ENCODE results near the gene LDLRAP1. TPM values are rescaled to one million over a fixed set of nuclear protein-coding genes. Genes with fewer than 3 reads are reported as not detected.

LDLRAP1 gene
- total and polyA plus RNA-seq, 9 of the 15 experiments (the other 6 are each of a cell fraction or from before 2014, with no cell fraction given), result 0.56 to 29.6 (median 16.2) TPM

- TF ChIP-seq ZNF518B (CRISPR knock-in tag; IDR thresholded peaks at IDR 0.05), result no peak
- TF ChIP-seq TBL1XR1 (IDR thresholded peaks at IDR 0.05; ENCODE audit: low read length in 2 of 2), result no peak
- no peak for TF ChIP-seq TCF3 (CRISPR knock-in tag; IDR thresholded peaks at IDR 0.05)
Observed at GRCh38 chr1:25527226-25527846, 16.1 kb upstream of the LDLRAP1 start (continued).

GRCh38 chr1:25527946-25528595, 15.3 kb upstream of the LDLRAP1 start:
- DNase-seq (ENCODE audit: extremely low read depth in 1 of 4, low spot score in 3 of 4) (no peak), FAIRE-seq (no peak), ATAC-seq (no peak)
- H3K9me3 ChIP-seq (replicated peaks; ENCODE audit: control insufficient read depth, insufficient read depth, low read depth, low read length), result peaks cover 3% of the 10 kb centered on the region; the same call in 1 of the 2 replicates
- H3K9me1 ChIP-seq (ENCODE audit: control insufficient read depth, insufficient read depth, low read length), result no peaks in the 10 kb centered on the region
- WGBS (ENCODE audit: insufficient coverage, low coverage, missing lambda C conversion rate), result 28% methylated on average over 21 of the region's 21 CpGs
- no TSS peak for BruUV-seq (replicated peaks)
- H3K27me3 ChIP-seq (ENCODE audit: control insufficient read depth in 2 of 2, insufficient read depth in 2 of 2, low read length in 2 of 2), result peaks cover 9 to 44% of the 10 kb centered on the region in 2 experiments
- in situ Hi-C loops (cut with MboI) (no loop called here), intact Hi-C loops (cut with micrococcal nuclease) (no loop called here)
- H3K4me1 ChIP-seq (replicated peaks in 1 of 2; ENCODE audit: control insufficient read depth in 2 of 2, insufficient read depth in 2 of 2, low read length in 2 of 2), result peaks cover 0 to 23% of the 10 kb centered on the region in 2 experiments; a peak in 3 of 5 replicates
- H3K79me2 ChIP-seq (ENCODE audit: control insufficient read depth, insufficient read depth, low read length), result no peaks in the 10 kb centered on the region
- peak overlapping the region in 1 of 2 experiments; percentile 70; a peak in 2 of 4 replicates for H3K9ac ChIP-seq (ENCODE audit: insufficient read depth in 1 of 2, low read depth in 2 of 2, low read length in 2 of 2)
- no peak for TF ChIP-seq MED1 (CRISPR knock-in tag; IDR thresholded peaks at IDR 0.05; ENCODE audit: borderline replicate concordance)
- no peak for TF ChIP-seq TRIM28 (IDR thresholded peaks at IDR 0.05)
- TF ChIP-seq ARID3B (CRISPR knock-in tag; IDR thresholded peaks at IDR 0.05; ENCODE audit: borderline replicate concordance), result no peak
- no peak for TF ChIP-seq ZNF23 (CRISPR knock-in tag; IDR thresholded peaks at IDR 0.05)
- no peak for TF ChIP-seq ZNF282 (CRISPR knock-in tag; IDR thresholded peaks at IDR 0.05)
- no peak for TF ChIP-seq HDAC3 (IDR thresholded peaks at IDR 0.05; ENCODE audit: borderline replicate concordance, partially characterized antibody)
- TF ChIP-seq TCF3 (CRISPR knock-in tag; IDR thresholded peaks at IDR 0.05), result no peak
- TF ChIP-seq ZNF77 (CRISPR knock-in tag; IDR thresholded peaks at IDR 0.05), result no peak
- TF ChIP-seq TBL1XR1 (IDR thresholded peaks at IDR 0.05; ENCODE audit: low read length in 2 of 2), result no peak
- TF ChIP-seq SLC30A9 (CRISPR knock-in tag; IDR thresholded peaks at IDR 0.05), result no peak
- TF ChIP-seq TFAP4 (CRISPR knock-in tag; IDR thresholded peaks at IDR 0.05; ENCODE audit: borderline replicate concordance), result no peak
- H2AFZ ChIP-seq (ENCODE audit: low read depth, low read length), result no peak overlapping the region
- H4K20me1 ChIP-seq (replicated peaks; ENCODE audit: control insufficient read depth, insufficient read depth, low read length), result no peaks in the 10 kb centered on the region
- CTCF ChIA-PET (ENCODE audit: low intra/inter-chr PET ratio), result no interaction called here
- POLR2A ChIA-PET, result interaction anchor here (1.0 to 1.6 kb wide), 4 partner anchors 11 to 31 kb away, joined by 3 to 4 read pairs (median 3); no protein-coding TSS in a partner anchor
- H3K4me2 ChIP-seq (ENCODE audit: insufficient read depth, low read length), result no peak overlapping the region
- no peak overlapping the region for H3K4me3 ChIP-seq
- no peak overlapping the region for H3K27ac ChIP-seq (ENCODE audit: extremely low read depth, low read depth, low read length)
- H3K36me3 ChIP-seq (ENCODE audit: control insufficient read depth, insufficient read depth, low read length), result no peaks in the 10 kb centered on the region

All from K562 (cell line).